HepG2 (cell line): ENCODE results near the gene C1orf159. TPM values are rescaled to one million over a fixed set of nuclear protein-coding genes. Genes with fewer than 3 reads are reported as not detected.

Experiments used
- ATAC-seq: fragments of 200-7000 bp; cut with Tn5 transposase; 3 replicates; pipeline ENCODE4 v1.9.1; 2020; ENCODE audit warnings: mild to moderate bottlenecking, moderate library complexity
- BruUV-seq: library from RNA; stranded (reverse); fragments of 400-500 nt; replicated peaks from 2 replicates; lab custom pipeline; 2021; lab: Mats Ljungman, UMichigan
- CTCF ChIA-PET: fragments of 300-600 bp; formaldehyde crosslinking; extraction: SDS; loops from one replicate; lab custom pipeline; 2021; ENCODE audit warnings: low total read pairs, inconsistent platforms, low intra/inter-chr PET ratio; lab: Yijun Ruan, JAX
- POLR2A ChIA-PET: fragments of 350-600 bp; sonication (Branson Sonifier 250); formaldehyde crosslinking; loops from one replicate; lab custom pipeline; 2020; ENCODE audit warnings: antibody characterized with exemption, inconsistent platforms; lab: Yijun Ruan, JAX
- DNase-seq: peaks from one replicate; pipeline ENCODE4 v3.0.0-alpha.2; 2015; ENCODE audit warnings: low spot score
- FAIRE-seq: peaks from 3 replicates; lab custom pipeline; 2011; peaks lifted over from hg19 to GRCh38; lab: Jason Lieb, UNC
- H2AFZ ChIP-seq: one replicate; pipeline ENCODE4 v1.6.1; 2011; ENCODE audit warnings: low read length, inconsistent platforms
- H3K27ac ChIP-seq: fragments of 300-600 bp; 3 replicates; pipeline ENCODE4 v1.8.0; 2011; ENCODE audit warnings: mixed run types, mild to moderate bottlenecking, mixed read lengths, low read length, inconsistent platforms; ENCODE audit not compliant: insufficient read depth; ENCODE audit errors: extremely low read length
- H3K27me3 ChIP-seq, 2 experiments: fragments of 200-600 bp in 1 of 2; 2 replicates in 1 of 2; 3 replicates in 1 of 2; pipeline versions ENCODE4 v1.6.0 to v1.8.0; 2011; ENCODE audit warnings: low read length in 2 of 2, mild to moderate bottlenecking in 2 of 2, moderate library complexity in 2 of 2, inconsistent platforms in 1 of 2; ENCODE audit not compliant: insufficient read depth in 2 of 2, control insufficient read depth in 1 of 2
- H3K36me3 ChIP-seq, 2 experiments: fragments of 200-600 bp in 1 of 2; replicated peaks in 1 of 2; 2 replicates in 1 of 2; 3 replicates in 1 of 2; pipeline versions ENCODE4 v1.5.1 to v1.8.0; 2011; ENCODE audit warnings: low read length in 2 of 2, inconsistent platforms in 1 of 2; ENCODE audit not compliant: insufficient read depth in 2 of 2, control insufficient read depth in 1 of 2
- H3K4me1 ChIP-seq: 2 replicates; pipeline ENCODE4 v1.5.1; 2012; ENCODE audit warnings: low read length, inconsistent platforms; ENCODE audit not compliant: insufficient read depth
- H3K4me2 ChIP-seq: 2 replicates; pipeline ENCODE4 v1.6.0; 2011; ENCODE audit warnings: low read depth, low read length, inconsistent platforms
- H3K4me3 ChIP-seq, 3 experiments: fragments of 200-600 bp in 1 of 3; sonication (generic), shearing (Covaris generic) in 1 of 3; replicated peaks in 1 of 3; 2 replicates each; pipeline ENCODE4 v1.5.1; 2011 to 2016; ENCODE audit warnings: low read length in 3 of 3, inconsistent platforms in 2 of 3, low read depth in 2 of 3, mild to moderate bottlenecking in 2 of 3, control low read depth in 1 of 3, mixed read lengths in 1 of 3; ENCODE audit not compliant: insufficient read depth in 1 of 3
- H3K79me2 ChIP-seq: one replicate; pipeline ENCODE4 v1.6.1; 2011; ENCODE audit warnings: low read length, inconsistent platforms; ENCODE audit not compliant: insufficient read depth
- H3K9ac ChIP-seq: 2 replicates; pipeline ENCODE4 v1.6.0; 2011; ENCODE audit warnings: mild to moderate bottlenecking, low read depth, low read length, inconsistent platforms; ENCODE audit not compliant: insufficient read depth
- H3K9me3 ChIP-seq: 2 replicates; pipeline ENCODE4 v1.5.1; 2012; ENCODE audit warnings: mild to moderate bottlenecking, low read length
- H4K20me1 ChIP-seq: 2 replicates; pipeline ENCODE4 v1.6.0; 2011; ENCODE audit warnings: inconsistent platforms, mild to moderate bottlenecking, low read length, moderate library complexity; ENCODE audit not compliant: insufficient read depth
- AGO2 ChIP-seq: fragments of 200-400 bp; formaldehyde crosslinking; optimal IDR thresholded peaks from 2 replicates; pipeline ENCODE3; 2017; ENCODE audit warnings: mild to moderate bottlenecking, low read depth, low read length, moderate library complexity
- AHR ChIP-seq: IDR thresholded peaks from 2 replicates; pipeline ENCODE4 v1.6.1; 2018; ENCODE audit warnings: missing genetic modification reagents, missing compliant biosample characterization
- AKAP8 ChIP-seq: sonication (generic); formaldehyde crosslinking; IDR thresholded peaks from 2 replicates; pipeline ENCODE4 v1.5.1; 2020; ENCODE audit warnings: mild to moderate bottlenecking, missing genetic modification reagents
- CEBPZ ChIP-seq: IDR thresholded peaks from 2 replicates; pipeline ENCODE4 v1.6.1; 2012; ENCODE audit warnings: low read length, improper control_type of control experiment
- HNRNPL ChIP-seq: fragments of 200-400 bp; formaldehyde crosslinking; IDR thresholded peaks from 2 replicates; pipeline ENCODE4 v1.6.1; 2017; ENCODE audit warnings: mild to moderate bottlenecking, low read depth, low read length
- NR2C2 ChIP-seq: sonication (generic); formaldehyde crosslinking; IDR thresholded peaks from 2 replicates; pipeline ENCODE4 v1.4.0; 2020; ENCODE audit warnings: missing genetic modification reagents, mild to moderate bottlenecking, moderate library complexity, borderline replicate concordance
- RELA ChIP-seq: sonication (generic); formaldehyde crosslinking; IDR thresholded peaks from 2 replicates; pipeline ENCODE4 v1.4.0; 2020; ENCODE audit warnings: missing genetic modification reagents
- RFXANK ChIP-seq: IDR thresholded peaks from 2 replicates; pipeline ENCODE4 v1.6.1; 2016
- TFAP4 ChIP-seq: sonication (generic); IDR thresholded peaks from 2 replicates; pipeline ENCODE4 v1.6.1; 2016; ENCODE audit warnings: low read depth, borderline replicate concordance
- ZNF747 ChIP-seq: sonication (generic); formaldehyde crosslinking; IDR thresholded peaks from 2 replicates; pipeline ENCODE4 v1.8.1; 2023; ENCODE audit warnings: missing genetic modification reagents, mild to moderate bottlenecking, borderline replicate concordance
- WGBS: methylation state at CpG from one replicate; pipeline ENCODE4 v1.1.6; 2017; ENCODE audit warnings: low lambda C conversion rate; 5-methylcytosine and 5-hydroxymethylcytosine counted together
- in situ Hi-C: cut with HindIII; loops from 2 replicates; pipeline ENCODE4 v1.10.0; 2017; ENCODE audit warnings: low pct_unique_long_range_greater_than_20kb; ENCODE audit not compliant: extremely low pct_ligation_motif_present
- intact Hi-C: fragments of 100-400 bp; cut with micrococcal nuclease; formaldehyde crosslinking; loops from one replicate; pipeline ENCODE4 v1.10.0; 2022; ENCODE audit not compliant: unreplicated experiment
- polyA plus RNA-seq, 8 experiments: library from polyadenylated mRNA; depleted of rRNA in 3 of 8; stranded (reverse) in 7 of 8; unstranded in 1 of 8; fragments of >200 nt; fragmentation: Illumina TruSeq in 4 of 8; extraction: Trizol in 4 of 8; gene quantifications; 2 replicates each; pipeline versions ENCODE4 v1.2.1 to v1.2.3, GENCODE V29; 2011 to 2016; ENCODE audit warnings: low read depth in 4 of 8, missing spikeins in 1 of 8, mixed read lengths in 1 of 8; ENCODE audit not compliant: insufficient read depth in 1 of 8
- total RNA-seq, 5 experiments: library from RNA; depleted of rRNA; stranded (reverse); fragments of >200 nt; fragmentation: Illumina TruSeq; extraction: Trizol; gene quantifications; 2 replicates each; pipeline ENCODE4 v1.2.3, GENCODE V29; 2016; ENCODE audit warnings: low read depth in 1 of 5

Gene C1orf159
- total and polyA plus RNA-seq, 2 of the 13 experiments (the other 11 are each of a cell fraction or from before 2014, with no cell fraction given): 3.8 to 6.7 TPM

DNA sequence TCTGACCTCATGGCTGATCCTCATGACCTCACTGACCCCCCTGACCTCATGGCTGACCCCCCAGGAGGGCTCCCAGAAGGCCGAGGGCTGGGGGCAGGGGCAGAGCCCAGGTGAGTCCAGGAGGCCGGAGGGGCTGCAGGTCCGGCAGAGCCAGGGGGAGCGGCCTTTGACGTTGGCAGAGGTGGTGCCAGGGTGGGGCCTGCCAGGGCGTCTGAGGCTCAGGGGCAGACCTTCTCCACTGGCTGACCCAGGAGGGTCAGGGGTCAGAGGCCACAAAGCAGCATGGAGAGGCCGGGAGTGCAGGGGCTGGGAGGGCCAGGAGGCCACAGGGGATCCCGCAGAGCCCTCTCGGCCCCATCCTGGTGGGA lies 29.6 kb upstream of the C1orf159 start:
- Histone ChIP-seq H3K79me2 (no peaks in the 10 kb centered on the region), H3K36me3 (no peaks in the 10 kb centered on the region), H3K4me1 (peaks cover 10% of the 10 kb centered on the region; the same call in 1 of the 2 replicates), H3K27ac (no peak overlapping the region), H3K4me2 (no peak overlapping the region), H3K4me3 (no peak overlapping the region), H3K27me3 (no peaks in the 10 kb centered on the region), H3K9me3 (no peaks in the 10 kb centered on the region), H4K20me1 (no peaks in the 10 kb centered on the region), H3K9ac (no peak overlapping the region), H2AFZ (no peak overlapping the region)
- CTCF ChIA-PET: no interaction called here
- 80% methylated on average over 1 of the region's 9 CpGs for WGBS
- no peak for FAIRE-seq
- no peak for DNase-seq
- BruUV-seq: no TSS peak
- 0 out of 2 replicates have a peak, but pooled peaks have one; percentile 21 for TF ChIP-seq NR2C2 (CRISPR knock-in tag)
- TF ChIP-seq AKAP8 (CRISPR knock-in tag): no peak
- peak; percentile 43 for TF ChIP-seq AGO2
- no peak for TF ChIP-seq TFAP4
- TF ChIP-seq CEBPZ: no peak
- TF ChIP-seq ZNF747 (CRISPR knock-in tag): no peak
- peak; percentile 45; the same call in 1 of the 2 replicates for TF ChIP-seq HNRNPL
- TF ChIP-seq RFXANK (CRISPR knock-in tag): no peak
- TF ChIP-seq RELA (CRISPR knock-in tag): no peak
- TF ChIP-seq AHR: no peak
- intact Hi-C loops (no loop called here), in situ Hi-C loops (no loop called here)
- POLR2A ChIA-PET: no interaction called here
- no peak; the same call in 2 of the 3 replicates for ATAC-seq
